Measurements from ENCODE around the gene ZNF8. TPM values are rescaled to one million over a fixed set of nuclear protein-coding genes. Genes with fewer than 3 reads are reported as not detected.
"Not testable (repeated sequence)": the region's sequence is repeated elsewhere in the genome, so short reads cannot be mapped to it uniquely, and the experiment has no call there.

Gene ZNF8
- total RNA-seq, 1 donor, result 13.4 TPM

GRCh38 chr19:58336820-58337219 is 58.1 kb downstream of the ZNF8 start:
- H3K27me3 ChIP-seq (ENCODE audit: insufficient read depth, low read length), result no peaks in the 10 kb centered on the region
- no peak overlapping the region for H3K4me3 ChIP-seq (ENCODE audit: low read length)
- H3K4me1 ChIP-seq (ENCODE audit: insufficient read depth, low read length), result no peaks in the 10 kb centered on the region
- H3K9me3 ChIP-seq (ENCODE audit: low read depth, low read length), result no peaks in the 10 kb centered on the region

GRCh38 chr19:58338336-58338735 is 59.6 kb downstream of the ZNF8 start:
- Histone ChIP-seq H3K27me3 (ENCODE audit: insufficient read depth, low read length) (no peaks in the 10 kb centered on the region), H3K9me3 (ENCODE audit: low read depth, low read length) (no peaks in the 10 kb centered on the region), H3K4me3 (ENCODE audit: low read length) (no peak overlapping the region), H3K4me1 (ENCODE audit: insufficient read depth, low read length) (no peaks in the 10 kb centered on the region)

GRCh38 chr19:58338825-58339558 is 60.2 kb downstream of the ZNF8 start:
- no peak overlapping the region for H3K4me3 ChIP-seq (ENCODE audit: low read length)
- no peaks in the 10 kb centered on the region for H3K27me3 ChIP-seq (ENCODE audit: insufficient read depth, low read length)
- H3K9me3 ChIP-seq (ENCODE audit: low read depth, low read length), result no peaks in the 10 kb centered on the region
- H3K4me1 ChIP-seq (ENCODE audit: insufficient read depth, low read length), result no peaks in the 10 kb centered on the region

DNA sequence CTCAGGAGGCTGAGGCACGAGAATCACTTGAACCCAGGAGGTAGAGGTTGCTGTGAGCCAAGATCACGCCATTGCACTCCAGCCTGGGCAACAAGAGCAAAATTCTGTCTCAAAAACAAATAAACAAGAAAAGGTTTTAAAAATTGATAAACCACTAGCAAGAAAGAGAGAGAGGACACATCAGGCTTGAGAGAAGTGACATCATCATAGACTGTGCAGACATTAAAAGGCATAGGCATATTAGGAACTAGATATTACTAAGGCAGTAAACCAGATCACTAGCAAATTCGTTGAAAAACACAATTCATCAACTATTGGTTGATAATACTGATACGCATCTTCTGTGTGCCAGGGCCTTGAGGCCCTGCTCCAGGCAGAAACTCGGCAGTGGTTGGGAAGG is 66.8 kb downstream of the ZNF8 start:
- no peaks in the 10 kb centered on the region for H3K27me3 ChIP-seq (ENCODE audit: insufficient read depth, low read length)
- H3K4me3 ChIP-seq (ENCODE audit: low read length), result no peak overlapping the region
- peaks cover 27% of the 10 kb centered on the region for H3K4me1 ChIP-seq (ENCODE audit: insufficient read depth, low read length)
- no peaks in the 10 kb centered on the region for H3K9me3 ChIP-seq (ENCODE audit: low read depth, low read length)

DNA sequence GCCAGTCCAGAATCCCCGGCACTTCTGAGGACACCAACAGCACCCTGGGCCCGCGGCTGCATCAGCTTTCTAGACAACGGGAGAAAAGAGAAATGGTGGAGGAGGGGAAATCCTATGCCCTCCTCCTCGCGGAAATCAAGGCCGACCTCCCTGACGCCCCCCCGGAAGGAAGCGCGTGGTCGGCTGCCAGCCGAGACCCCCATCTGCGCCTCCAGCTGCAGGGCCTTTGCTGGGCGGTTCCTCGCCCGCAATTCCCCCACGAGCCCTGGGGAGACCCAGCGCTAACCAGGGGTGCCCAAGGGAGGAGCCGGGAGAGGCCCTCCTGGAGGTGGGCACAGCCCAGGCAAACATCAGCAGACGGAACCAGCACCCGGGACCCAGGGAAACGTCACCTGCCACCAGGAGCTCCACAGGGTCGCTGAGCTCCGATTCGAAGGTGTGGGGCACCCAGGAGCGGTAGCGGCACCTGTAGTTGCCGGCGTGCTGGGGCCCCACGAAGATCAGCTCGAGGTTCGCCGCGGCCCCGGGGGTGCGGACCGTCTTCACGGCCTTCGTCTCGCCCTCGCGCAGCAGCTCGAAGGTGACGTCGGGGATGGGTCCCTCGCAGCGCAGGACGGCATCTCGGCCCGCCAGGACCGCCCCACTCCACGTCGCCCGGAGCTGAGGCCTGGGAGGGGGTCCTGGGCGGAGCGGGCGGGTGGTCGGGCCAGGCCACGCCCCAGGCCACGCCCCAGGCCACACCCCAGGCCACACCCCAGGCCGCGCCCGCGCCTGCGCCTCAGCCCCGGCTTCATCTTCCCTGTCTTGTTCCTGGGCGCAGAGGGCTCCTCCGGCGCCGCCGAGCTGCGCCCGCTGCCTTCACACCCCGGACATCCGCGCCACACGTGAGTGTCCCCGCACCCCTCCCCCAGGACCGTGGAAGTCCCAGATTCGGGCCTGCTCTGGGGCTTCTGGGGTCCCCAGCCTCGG is 68.5 kb downstream of the ZNF8 start:
- Histone ChIP-seq H3K4me1 (ENCODE audit: insufficient read depth, low read length) (peaks cover 27% of the 10 kb centered on the region), H3K9me3 (ENCODE audit: low read depth, low read length) (no peaks in the 10 kb centered on the region), H3K27me3 (ENCODE audit: insufficient read depth, low read length) (no peaks in the 10 kb centered on the region), H3K4me3 (ENCODE audit: low read length) (peak overlapping the region; percentile 50)

DNA sequence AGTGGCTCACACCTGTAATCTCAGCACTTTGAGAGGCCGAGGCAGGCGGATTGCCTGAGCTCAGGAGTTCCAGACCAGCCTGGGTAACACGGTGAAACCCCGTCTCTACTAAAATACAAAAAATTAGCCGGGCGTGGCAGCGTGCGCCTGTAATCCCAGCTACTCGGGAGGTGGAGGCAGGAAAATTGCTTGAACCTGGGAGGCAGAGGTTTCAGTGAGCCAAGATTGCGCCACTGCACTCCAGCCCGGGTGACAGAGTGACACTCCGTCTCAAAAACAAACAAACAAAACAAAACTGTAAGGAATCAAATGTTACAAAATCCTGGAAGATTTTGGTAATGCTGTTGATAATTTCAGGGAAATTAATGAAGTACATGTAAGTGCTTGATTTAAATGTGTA is 69.3 kb downstream of the ZNF8 start:
- H3K9me3 ChIP-seq (ENCODE audit: low read depth, low read length), result not testable (repeated sequence)

GRCh38 chr19:58349590-58349989 is 70.8 kb downstream of the ZNF8 start:
- Histone ChIP-seq H3K4me1 (ENCODE audit: insufficient read depth, low read length) (peaks cover 27% of the 10 kb centered on the region), H3K4me3 (ENCODE audit: low read length) (no peak overlapping the region), H3K9me3 (ENCODE audit: low read depth, low read length) (no peaks in the 10 kb centered on the region), H3K27me3 (ENCODE audit: insufficient read depth, low read length) (no peaks in the 10 kb centered on the region)

More for the DNA sequence above, 69.3 kb downstream of the ZNF8 start:
- peak overlapping the region; percentile 50 for H3K4me3 ChIP-seq (ENCODE audit: low read length)
- H3K4me1 ChIP-seq (ENCODE audit: insufficient read depth, low read length), result peaks cover 27% of the 10 kb centered on the region
- not testable (repeated sequence) for H3K27me3 ChIP-seq (ENCODE audit: insufficient read depth, low read length)

- Histone ChIP-seq H3K4me1 (ENCODE audit: insufficient read depth, low read length) (peaks cover 27% of the 10 kb centered on the region), H3K27me3 (ENCODE audit: insufficient read depth, low read length) (no peaks in the 10 kb centered on the region), H3K9me3 (ENCODE audit: low read depth, low read length) (no peaks in the 10 kb centered on the region), H3K4me3 (ENCODE audit: low read length) (no peak overlapping the region)
Observed at GRCh38 chr19:58350001-58350861, 71.5 kb downstream of the ZNF8 start.

DNA sequence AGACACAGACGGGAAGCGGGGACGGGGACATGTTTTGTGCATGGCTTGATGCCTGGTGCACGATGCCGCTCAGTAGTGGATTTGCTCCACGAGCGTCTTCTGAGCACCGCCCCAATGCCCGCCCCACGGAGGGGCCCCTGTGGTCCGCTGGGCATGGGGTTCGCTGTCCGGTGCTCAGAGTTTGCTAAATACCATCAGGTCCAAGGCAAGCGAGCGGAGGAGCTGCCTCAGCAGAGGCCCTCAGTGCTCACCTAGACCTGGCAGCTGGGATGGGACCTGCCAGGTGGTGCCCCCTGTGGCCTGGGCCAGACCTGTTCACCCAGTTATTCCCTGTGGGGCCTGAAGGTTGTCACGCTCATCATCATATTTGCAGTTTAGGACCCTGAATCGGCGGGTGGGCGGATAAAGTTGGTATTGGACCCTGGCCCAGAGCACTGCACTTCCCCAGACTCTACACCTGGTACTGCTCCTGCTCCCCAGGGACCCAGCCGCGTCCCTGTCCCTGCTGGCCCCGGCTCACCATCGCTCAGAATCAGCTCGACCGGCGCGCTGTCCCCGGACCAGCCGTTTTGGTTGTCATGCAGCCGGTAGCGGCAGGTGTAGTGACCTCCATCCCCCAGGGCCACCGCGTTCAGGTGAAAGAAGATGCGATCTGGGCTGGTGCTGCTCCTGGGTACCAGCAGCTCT is 72.3 kb downstream of the ZNF8 start:
- Histone ChIP-seq H3K4me1 (ENCODE audit: insufficient read depth, low read length) (peaks cover 29% of the 10 kb centered on the region), H3K27me3 (ENCODE audit: insufficient read depth, low read length) (no peaks in the 10 kb centered on the region)

GRCh38 chr19:58351558-58351878 is 72.8 kb downstream of the ZNF8 start:
- Histone ChIP-seq H3K9me3 (ENCODE audit: low read depth, low read length) (no peaks in the 10 kb centered on the region), H3K4me3 (ENCODE audit: low read length) (no peak overlapping the region), H3K27me3 (ENCODE audit: insufficient read depth, low read length) (peaks cover 2% of the 10 kb centered on the region), H3K4me1 (ENCODE audit: insufficient read depth, low read length) (peaks cover 32% of the 10 kb centered on the region)

More for the DNA sequence above, 72.3 kb downstream of the ZNF8 start:
- no peak overlapping the region for H3K4me3 ChIP-seq (ENCODE audit: low read length)
- H3K9me3 ChIP-seq (ENCODE audit: low read depth, low read length), result no peaks in the 10 kb centered on the region

DNA sequence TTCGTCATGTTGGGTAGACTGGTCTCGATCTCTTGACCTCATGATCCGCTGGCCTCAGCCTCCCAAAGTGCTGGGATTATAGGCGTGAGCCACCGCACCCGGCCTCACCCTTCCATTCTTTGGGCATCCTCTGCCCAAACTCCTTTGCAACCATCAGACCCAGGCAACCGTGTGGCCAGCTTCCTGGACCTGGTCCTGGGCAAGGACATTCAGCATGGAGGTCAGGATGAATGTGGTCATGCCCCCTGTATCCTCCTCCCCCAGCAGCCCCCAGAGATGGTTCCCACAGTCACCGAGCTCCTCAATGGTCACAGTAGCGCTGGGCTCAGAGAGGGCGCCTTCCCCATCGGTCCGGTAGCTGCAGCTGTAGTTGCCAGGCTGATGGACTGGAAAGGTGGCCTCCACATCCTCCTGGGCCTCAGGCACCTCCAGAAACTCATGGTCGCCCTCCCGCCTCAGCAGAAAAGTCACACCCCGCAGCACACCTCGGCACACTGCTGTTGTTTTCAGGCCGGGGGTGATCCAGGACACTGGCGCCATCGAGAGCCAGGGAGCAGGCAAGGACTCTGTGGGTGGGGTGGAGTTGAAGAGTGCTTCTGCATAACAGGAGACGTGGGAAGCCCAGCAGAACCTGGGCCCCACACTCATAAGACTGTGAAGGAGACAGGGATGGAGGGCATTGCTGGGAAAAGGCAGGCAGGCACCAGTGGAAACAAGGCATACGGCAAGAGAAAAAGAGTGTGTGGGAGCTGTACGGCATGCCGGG is 73.4 kb downstream of the ZNF8 start:
- Histone ChIP-seq H3K4me1 (ENCODE audit: insufficient read depth, low read length) (peaks cover 32% of the 10 kb centered on the region), H3K9me3 (ENCODE audit: low read depth, low read length) (no peaks in the 10 kb centered on the region), H3K27me3 (ENCODE audit: insufficient read depth, low read length) (peaks cover 7% of the 10 kb centered on the region), H3K4me3 (ENCODE audit: low read length) (no peak overlapping the region)

Data from mononuclear cell (primary cell).